GM21786 (cell line): ENCODE results near the gene ENO1.
"Not testable (repeated sequence)": the region's sequence is repeated elsewhere in the genome, so short reads cannot be mapped to it uniquely, and the experiment has no call there.

Source experiments
- ATAC-seq: cut with Tn5 transposase; IDR thresholded peaks from one replicate; pipeline ENCODE4 v1.9.1; 2021; ENCODE audit not compliant: unreplicated experiment

The ENO1 gene

DNA sequence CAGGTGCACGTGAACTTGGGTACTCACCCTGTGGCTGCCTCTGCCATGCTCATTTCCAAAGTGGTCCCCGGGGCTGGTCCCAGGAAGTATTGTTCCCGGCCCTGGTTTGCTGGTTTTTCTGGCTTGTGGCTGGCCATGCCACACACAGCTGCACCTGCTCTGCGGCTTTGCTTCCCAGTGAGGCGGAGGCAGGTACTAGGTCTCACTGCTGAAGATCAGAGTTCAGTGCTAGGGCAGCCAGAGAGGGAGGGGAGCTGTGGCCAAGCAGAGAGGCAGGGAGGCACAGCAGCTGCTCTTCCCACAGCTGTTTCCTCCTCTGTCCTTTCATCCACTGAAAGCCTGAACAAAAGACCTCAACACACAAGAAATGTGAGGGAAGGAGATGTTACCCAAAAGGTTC lies 30.5 kb downstream of the ENO1 start:
- ATAC-seq, result no peak

DNA sequence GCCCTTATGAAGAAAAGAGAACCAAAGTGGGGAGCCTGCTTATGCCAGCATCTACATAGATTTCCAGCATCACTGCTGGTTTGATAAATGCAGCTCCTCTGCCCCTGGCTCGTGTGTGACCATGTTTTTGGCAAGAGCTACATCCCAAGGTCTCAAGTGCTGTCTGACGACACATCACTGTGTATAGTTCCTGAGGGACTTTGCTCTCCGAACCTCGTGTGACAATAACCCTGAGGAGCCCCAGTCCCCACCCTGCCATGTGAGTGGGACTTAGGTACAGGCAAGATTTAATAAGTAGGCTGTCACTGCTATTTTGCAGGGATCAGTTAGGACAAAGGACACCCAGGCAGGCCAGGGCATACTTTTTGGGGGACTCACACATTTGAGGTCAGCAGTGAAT lies 32.2 kb downstream of the ENO1 start:
- no peak for ATAC-seq

DNA sequence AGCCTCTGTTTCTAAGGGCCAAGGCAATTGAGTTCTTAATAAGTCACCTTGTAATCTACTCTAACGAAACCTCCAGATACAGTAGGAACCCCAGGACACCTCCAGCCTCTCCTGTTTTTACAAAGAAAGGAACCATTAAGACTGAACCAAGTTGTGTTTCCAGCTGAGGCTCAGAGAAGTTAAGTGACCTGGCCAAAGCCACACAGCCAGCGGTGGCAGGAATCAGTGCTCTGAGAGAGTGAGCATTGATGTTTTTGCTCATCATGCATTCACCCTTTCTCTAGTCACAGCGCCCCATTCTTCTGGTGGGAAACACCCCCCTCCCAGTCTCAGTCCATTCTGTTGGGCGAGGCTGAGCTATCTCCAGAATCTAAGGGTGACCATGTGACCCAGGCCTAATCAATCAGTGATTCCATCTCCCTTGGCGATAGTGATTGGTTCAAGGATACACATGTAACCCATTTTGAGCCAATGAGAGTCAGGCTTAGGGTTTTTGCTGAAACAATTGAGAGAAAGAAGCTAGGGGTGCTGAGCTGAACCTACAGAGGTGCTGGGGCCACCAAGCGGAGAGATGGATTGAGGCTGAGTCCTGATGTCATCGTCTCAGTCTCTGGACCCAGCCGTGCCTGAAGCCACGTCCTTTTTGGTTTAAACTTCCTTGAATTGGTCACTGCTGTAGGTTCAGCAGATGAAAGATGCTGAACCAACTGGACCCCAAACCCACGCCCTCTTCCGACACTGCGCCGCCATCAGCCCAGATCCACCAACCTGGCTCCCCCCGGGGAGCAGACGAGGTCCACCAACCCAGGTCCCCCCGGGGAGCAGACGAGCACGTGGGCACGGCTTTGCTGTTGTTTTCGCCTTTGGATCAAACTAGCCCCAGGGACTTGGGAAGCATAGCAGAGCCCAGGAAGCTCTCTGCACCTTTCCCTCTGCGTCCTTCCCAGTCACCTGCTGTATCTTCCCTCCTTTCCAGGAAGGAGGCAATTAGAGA lies 33.1 kb downstream of the ENO1 start:
- no peak for ATAC-seq

- no peak for ATAC-seq
These were observed 33.9 kb downstream of the ENO1 start for GRCh38 chr1:8844501-8845006.

- ATAC-seq, result no peak
These were observed 37.1 kb downstream of the ENO1 start for GRCh38 chr1:8841395-8841794.

- no peak for ATAC-seq
These were observed 38.5 kb downstream of the ENO1 start for GRCh38 chr1:8839990-8840389.

GRCh38 chr1:8835941-8836643 lies 42.4 kb downstream of the ENO1 start:
- no peak for ATAC-seq

- ATAC-seq, result no peak
These were observed 47.1 kb downstream of the ENO1 start for GRCh38 chr1:8831340-8831739.

GRCh38 chr1:8830732-8831131 lies 47.8 kb downstream of the ENO1 start:
- not testable (repeated sequence) for ATAC-seq

DNA sequence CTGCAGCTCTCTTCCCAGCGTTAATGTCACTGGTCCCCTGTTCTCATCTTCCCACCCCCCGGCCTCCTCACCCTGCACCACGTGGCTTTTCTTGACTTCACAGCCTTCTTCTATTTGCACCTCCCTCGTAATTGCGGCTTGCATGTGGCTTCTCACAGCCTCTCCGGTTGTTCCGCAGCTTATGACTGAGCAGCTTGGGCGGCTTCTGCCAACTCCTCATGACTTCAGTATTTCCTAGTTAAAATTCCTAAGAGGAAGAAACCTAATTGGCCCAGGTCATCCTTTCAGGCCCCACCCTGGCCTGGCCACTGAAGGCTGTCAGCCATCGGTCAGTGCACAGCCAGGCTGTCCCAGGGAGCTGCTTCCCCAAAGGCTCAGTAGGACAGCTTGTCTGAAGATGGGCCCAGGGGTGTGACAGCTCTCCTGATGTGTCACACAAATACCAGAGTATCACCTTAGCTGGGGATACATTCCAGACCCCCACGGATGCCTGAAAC lies 52.5 kb downstream of the ENO1 start:
- no peak for ATAC-seq

DNA sequence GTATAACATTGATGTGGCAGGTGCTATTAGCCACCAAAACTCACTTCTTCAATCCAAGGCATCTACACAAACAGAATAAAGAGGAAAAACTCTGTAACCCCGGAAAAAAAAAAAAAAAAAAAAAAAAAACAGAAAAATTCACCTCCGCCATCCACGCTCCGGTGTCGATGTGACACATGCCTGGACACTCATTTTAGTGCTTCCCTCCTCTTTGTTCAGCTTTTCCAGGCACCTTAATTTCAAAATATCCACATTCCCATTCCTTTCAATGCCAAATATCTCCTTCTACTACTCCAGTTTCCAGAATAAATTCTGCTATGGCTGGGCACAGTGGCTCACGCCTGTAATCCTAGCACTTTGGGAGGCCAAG lies 55.2 kb downstream of the ENO1 start:
- ATAC-seq, result no peak

- no peak for ATAC-seq
These were observed 55.9 kb downstream of the ENO1 start for GRCh38 chr1:8822373-8823294.

DNA sequence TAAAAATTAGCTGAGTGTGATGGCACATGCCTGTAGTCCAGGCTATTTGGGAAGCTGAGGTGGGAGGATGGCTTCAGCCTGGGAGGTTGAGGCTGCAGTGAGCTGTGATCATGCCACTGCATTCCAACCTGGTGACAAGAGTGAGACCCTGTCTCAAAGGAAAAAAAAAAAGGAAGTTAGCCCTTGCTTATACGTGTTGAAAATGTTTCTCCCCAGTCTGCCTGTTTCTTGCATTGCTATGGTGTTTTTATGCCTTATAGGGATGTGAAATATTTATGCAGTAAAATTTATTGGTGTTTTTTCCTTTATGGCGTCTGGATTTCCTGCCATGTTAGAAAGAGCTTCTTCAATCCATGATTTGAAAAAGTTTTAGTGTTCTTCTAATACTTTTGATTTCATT lies 57.4 kb downstream of the ENO1 start:
- no peak for ATAC-seq

- not testable (repeated sequence) for ATAC-seq
These were observed 59.7 kb downstream of the ENO1 start for GRCh38 chr1:8818789-8819188.

GRCh38 chr1:8818325-8818775 lies 60.1 kb downstream of the ENO1 start:
- no peak for ATAC-seq

GRCh38 chr1:8817412-8818324 lies 60.8 kb downstream of the ENO1 start, which contains the start of gene RERE:
RERE (minus strand) TSS chr1:8817640.
- ATAC-seq, result peak; percentile 92

DNA sequence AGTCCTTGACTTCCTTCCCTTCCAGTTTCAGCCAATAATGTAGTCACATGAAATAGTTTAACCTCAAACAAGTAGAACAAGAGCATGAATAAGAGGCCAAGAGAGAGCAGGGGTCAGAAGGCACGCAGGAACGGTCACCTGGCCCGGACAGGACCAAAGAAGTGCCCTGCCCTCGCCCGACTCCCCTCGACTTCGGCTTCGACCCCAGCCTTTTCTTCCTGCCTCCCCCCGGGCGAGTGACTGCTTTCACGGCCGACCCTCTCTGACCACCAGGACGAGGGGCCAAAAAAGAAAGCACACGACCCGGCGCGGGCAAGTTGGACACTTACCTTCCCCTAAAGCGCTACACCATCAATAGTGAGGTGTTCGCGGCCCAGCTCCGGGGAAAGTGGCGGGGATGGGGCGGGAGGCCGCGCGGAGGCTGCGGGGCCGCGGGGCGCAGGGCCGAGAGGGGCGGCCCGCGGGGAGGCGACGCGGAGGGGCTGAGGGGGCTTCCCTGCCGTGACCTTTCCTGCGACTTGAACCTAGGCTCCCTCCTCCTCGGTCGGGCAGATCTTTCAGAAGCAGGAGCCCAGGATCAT lies 61.6 kb downstream of the ENO1 start:
- ATAC-seq, result no peak

- no peak for ATAC-seq
These were observed 62.2 kb downstream of the ENO1 start for GRCh38 chr1:8816264-8816663.

- ATAC-seq, result no peak
These were observed 62.8 kb downstream of the ENO1 start for GRCh38 chr1:8815582-8816151.
